GM23338 (cell line): ENCODE data around the gene ZNF264. TPM values are rescaled to one million over a fixed set of nuclear protein-coding genes. Genes with fewer than 3 reads are reported as not detected.

ENCODE experiments used
- ATAC-seq: fragments of 200-7000 bp; cut with Tn5 transposase; 3 replicates; pipeline ENCODE4 v1.9.1; 2020
- DNase-seq: peaks from one replicate; pipeline ENCODE4 v3.0.0-alpha.2; 2015; ENCODE audit warnings: low spot score
- H2AFZ ChIP-seq: fragments of 200-600 bp; sonication (generic); 2 replicates; pipeline ENCODE4 v1.8.0; 2016; ENCODE audit warnings: antibody characterized with exemption, mild to moderate bottlenecking, moderate library complexity
- H3F3A ChIP-seq: fragments of 200-600 bp; sonication (generic); replicated peaks from 2 replicates; pipeline ENCODE4 v1.8.0; 2017; ENCODE audit warnings: antibody characterized with exemption, mixed run types, low read depth
- H3K27ac ChIP-seq: fragments of 200-600 bp; sonication (generic); 2 replicates; pipeline ENCODE4 v1.6.1; 2016; ENCODE audit warnings: low read depth
- H3K27me3 ChIP-seq: fragments of 200-600 bp; sonication (generic); 2 replicates; pipeline ENCODE4 v1.8.0; 2016; ENCODE audit warnings: mild to moderate bottlenecking, mixed run types, moderate library complexity; ENCODE audit not compliant: insufficient read depth
- H3K36me3 ChIP-seq: fragments of 200-600 bp; sonication (generic); 2 replicates; pipeline ENCODE4 v1.8.0; 2016; ENCODE audit warnings: mild to moderate bottlenecking; ENCODE audit not compliant: insufficient read depth
- H3K4me1 ChIP-seq: fragments of 200-600 bp; sonication (generic); 2 replicates; pipeline ENCODE4 v1.8.0; 2016; ENCODE audit warnings: mild to moderate bottlenecking, moderate library complexity; ENCODE audit not compliant: insufficient read depth
- H3K4me2 ChIP-seq: fragments of 200-600 bp; sonication (generic); 2 replicates; pipeline ENCODE4 v1.7.1; 2017; ENCODE audit warnings: mixed run types
- H3K4me3 ChIP-seq: fragments of 200-600 bp; sonication (generic); 2 replicates; pipeline ENCODE4 v1.6.1; 2016; ENCODE audit warnings: mixed run types
- H3K79me2 ChIP-seq: fragments of 200-600 bp; sonication (generic); replicated peaks from 2 replicates; pipeline ENCODE4 v1.8.0; 2017; ENCODE audit warnings: mild to moderate bottlenecking; ENCODE audit not compliant: insufficient read depth
- H3K9me2 ChIP-seq: fragments of 200-600 bp; sonication (generic); 2 replicates; pipeline ENCODE4 v1.8.0; 2017; ENCODE audit not compliant: insufficient read depth
- H4K20me1 ChIP-seq: fragments of 200-600 bp; sonication (generic); replicated peaks from 2 replicates; pipeline ENCODE4 v1.8.0; 2017; ENCODE audit warnings: mild to moderate bottlenecking; ENCODE audit not compliant: insufficient read depth
- H3K27ac Mint-ChIP-seq: 2 replicates; pipeline ENCODE4 v1.8.0; 2020; ENCODE audit warnings: inconsistent platforms, mild to moderate bottlenecking, moderate library complexity, mixed read lengths
- H3K27me3 Mint-ChIP-seq: 3 replicates; pipeline ENCODE4 v1.8.0; 2022; ENCODE audit warnings: low read depth, mild to moderate bottlenecking, moderate library complexity, mixed read lengths, inconsistent platforms; ENCODE audit not compliant: insufficient read depth, poor library complexity
- H3K36me3 Mint-ChIP-seq: 3 replicates; pipeline ENCODE4 v1.8.0; 2021; ENCODE audit warnings: low read depth, mild to moderate bottlenecking, inconsistent platforms, moderate library complexity, mixed read lengths
- H3K4me1 Mint-ChIP-seq: 3 replicates; pipeline ENCODE4 v1.8.0; 2020; ENCODE audit warnings: mild to moderate bottlenecking, inconsistent platforms, mixed read lengths
- H3K4me3 Mint-ChIP-seq: 3 replicates; pipeline ENCODE4 v1.8.0; 2021; ENCODE audit warnings: moderate library complexity, mild to moderate bottlenecking, inconsistent platforms, mixed read lengths
- H3K9me3 Mint-ChIP-seq: 3 replicates; pipeline ENCODE4 v1.8.0; 2020; ENCODE audit warnings: moderate library complexity, mild to moderate bottlenecking, inconsistent platforms, mixed read lengths
- CREB1 ChIP-seq: fragments of 250-450 bp; sonication (Bioruptor Pico); IDR thresholded peaks from 2 replicates; pipeline ENCODE4 v1.5.0; 2020; ENCODE audit warnings: low read depth, mild to moderate bottlenecking, moderate library complexity
- CTCF ChIP-seq, 2 experiments: fragments of 200-600 bp in 1 of 2; sonication (generic) in 1 of 2; conservative IDR thresholded peaks; 2 replicates each; pipeline versions ENCODE4 v1.5.1 to v1.6.1; 2016 to 2017; ENCODE audit warnings: antibody characterized with exemption in 2 of 2, low read depth in 2 of 2, mild to moderate bottlenecking in 2 of 2, moderate library complexity in 1 of 2
- EZH2 ChIP-seq: fragments of 200-600 bp; sonication (generic); IDR thresholded peaks from one replicate; pipeline ENCODE4 v1.8.0; 2017; ENCODE audit warnings: antibody characterized with exemption, mild to moderate bottlenecking, low read depth; ENCODE audit not compliant: unreplicated experiment
- EZH2phosphoT487 ChIP-seq: fragments of 200-600 bp; sonication (generic); IDR thresholded peaks from one replicate; pipeline ENCODE4 v1.8.1; 2018; ENCODE audit warnings: antibody characterized with exemption; ENCODE audit not compliant: unreplicated experiment
- NANOG ChIP-seq: IDR thresholded peaks from 2 replicates; pipeline ENCODE4 v1.6.1; 2016; ENCODE audit warnings: antibody characterized with exemption, borderline replicate concordance
- POLR2AphosphoS5 ChIP-seq: IDR thresholded peaks from 2 replicates; pipeline ENCODE4 v1.6.1; 2016; ENCODE audit warnings: antibody characterized with exemption, low read depth
- REST ChIP-seq: IDR thresholded peaks from one replicate; pipeline ENCODE4 v1.6.1; 2018; ENCODE audit warnings: antibody characterized with exemption; ENCODE audit not compliant: unreplicated experiment
- STAT1 ChIP-seq: IDR thresholded peaks from one replicate; pipeline ENCODE4 v1.6.1; 2016; ENCODE audit warnings: antibody characterized with exemption; ENCODE audit not compliant: unreplicated experiment
- ZNF114 ChIP-seq: fragments of 250-450 bp; sonication (Bioruptor Pico); IDR thresholded peaks from 2 replicates; pipeline ENCODE4 v1.5.0; 2020; ENCODE audit warnings: mild to moderate bottlenecking, moderate library complexity
- ZNF462 ChIP-seq: fragments of 250-450 bp; sonication (Bioruptor Pico); IDR thresholded peaks from 2 replicates; pipeline ENCODE4 v1.5.0; 2020; ENCODE audit warnings: mild to moderate bottlenecking, moderate library complexity
- polyA plus RNA-seq: library from polyadenylated mRNA; unstranded; fragments of >200 nt; fragmentation: Nextera tagmentation; extraction: Ambion mirVana; gene quantifications from 2 replicates; pipeline ENCODE4 v1.2.1, GENCODE V29; 2016
- total RNA-seq: library from RNA; depleted of rRNA; stranded (reverse); fragments of >200 nt; shearing (Covaris generic); gene quantifications from 2 replicates; pipeline ENCODE4 v1.2.3, GENCODE V29; 2014

Gene ZNF264
- total and polyA plus RNA-seq, 2 experiments from 2014 or later = 4.0 to 25.9 TPM

GRCh38 chr19:57263244-57263741 lies 72.0 kb downstream of the ZNF264 start:
- no peak overlapping the region for H3K4me3 Mint-ChIP-seq
- peak; percentile 26 for DNase-seq
- peaks cover 20% of the 10 kb centered on the region for H3K4me1 Mint-ChIP-seq

GRCh38 chr19:57267291-57267690 lies 76.0 kb downstream of the ZNF264 start:
- ATAC-seq = no peak
- Mint-ChIP-seq H3K4me3 (no peak overlapping the region), H3K4me1 (peaks cover 22% of the 10 kb centered on the region), H3K27ac (no peak overlapping the region), H3K9me3 (no peaks in the 10 kb centered on the region), H3K27me3 (no peaks in the 10 kb centered on the region), H3K36me3 (no peaks in the 10 kb centered on the region)
- Histone ChIP-seq H3F3A (no peaks in the 10 kb centered on the region), H4K20me1 (no peaks in the 10 kb centered on the region), H3K4me2 (no peak overlapping the region), H3K36me3 (no peaks in the 10 kb centered on the region), H3K9me2 (no peaks in the 10 kb centered on the region), H3K27me3 (no peaks in the 10 kb centered on the region), H3K79me2 (no peaks in the 10 kb centered on the region), H3K4me3 (no peak overlapping the region), H3K27ac (no peak overlapping the region), H3K4me1 (peaks cover 10% of the 10 kb centered on the region; the same call in 1 of the 2 replicates), H2AFZ (no peak overlapping the region)
- TF ChIP-seq CREB1 (CRISPR knock-in tag) (no peak), EZH2phosphoT487 (no peak), ZNF462 (CRISPR knock-in tag) (no peak), CTCF (conservative IDR thresholded peaks at IDR 0.05; ENCODE audit: low read depth in 2 of 2) (no peak), STAT1 (no peak), ZNF114 (CRISPR knock-in tag) (no peak), EZH2 (no peak), POLR2AphosphoS5 (no peak), REST (no peak)
- DNase-seq = peak; percentile 6

More at GRCh38 chr19:57263244-57263741, 72.0 kb downstream of the ZNF264 start:
- ATAC-seq = peak; percentile 79
- TF ChIP-seq NANOG = no peak
- TF ChIP-seq ZNF114 (CRISPR knock-in tag) = no peak
- no peaks in the 10 kb centered on the region for H3K9me3 Mint-ChIP-seq
- no peaks in the 10 kb centered on the region for H3K36me3 Mint-ChIP-seq
- no peaks in the 10 kb centered on the region for H3K27me3 ChIP-seq
- no peak overlapping the region for H3K4me3 ChIP-seq
- no peak overlapping the region for H3K27ac ChIP-seq
- no peaks in the 10 kb centered on the region for H3K36me3 ChIP-seq
- H3K27ac Mint-ChIP-seq = no peak overlapping the region
- H3K4me2 ChIP-seq = peak overlapping the region; percentile 60; the same call in 1 of the 2 replicates
- H2AFZ ChIP-seq = no peak overlapping the region
- peaks cover 10% of the 10 kb centered on the region; the same call in 1 of the 2 replicates for H3K4me1 ChIP-seq
- no peaks in the 10 kb centered on the region; the same call in 1 of the 2 replicates for H4K20me1 ChIP-seq
- no peaks in the 10 kb centered on the region for H3K27me3 Mint-ChIP-seq
- H3K79me2 ChIP-seq = no peaks in the 10 kb centered on the region
- no peaks in the 10 kb centered on the region for H3K9me2 ChIP-seq
- H3F3A ChIP-seq = no peaks in the 10 kb centered on the region
